HEK293T (cell line): Measurements from ENCODE around the gene COMMD1.
"Not testable (repeated sequence)": the region's sequence is repeated elsewhere in the genome, so short reads cannot be mapped to it uniquely, and the experiment has no call there.

Experiments
- CTCF ChIA-PET: fragments of 350-600 bp; formaldehyde crosslinking; extraction: SDS; loops from one replicate; lab custom pipeline; 2021; ENCODE audit warnings: antibody characterized with exemption, inconsistent platforms; lab: Yijun Ruan, JAX
- POLR2A ChIA-PET: fragments of 350-600 bp; formaldehyde crosslinking; extraction: SDS; loops from one replicate; lab custom pipeline; 2020; ENCODE audit warnings: antibody characterized with exemption, inconsistent platforms; lab: Yijun Ruan, JAX
- DNase-seq: peaks from one replicate; pipeline ENCODE4 v3.0.0; 2012; ENCODE audit warnings: mixed read lengths; ENCODE audit errors: extremely low spot score
- ARNT ChIP-seq: fragments of 450-650 bp; IDR thresholded peaks from 2 replicates; pipeline ENCODE4 v1.6.1; 2017; ENCODE audit warnings: mild to moderate bottlenecking
- BHLHE40 ChIP-seq: fragments of 450-650 bp; IDR thresholded peaks from 2 replicates; pipeline ENCODE4 v1.6.1; 2016; ENCODE audit warnings: mild to moderate bottlenecking, moderate library complexity, borderline replicate concordance
- CTBP1 ChIP-seq: fragments of 450-650 bp; IDR thresholded peaks from 2 replicates; pipeline ENCODE4 v1.6.1; 2016; ENCODE audit warnings: borderline replicate concordance
- ELF4 ChIP-seq: fragments of 450-650 bp; IDR thresholded peaks from 2 replicates; pipeline ENCODE4 v1.6.1; 2017; ENCODE audit warnings: antibody characterized with exemption
- FOXA1 ChIP-seq: fragments of 450-650 bp; IDR thresholded peaks from 2 replicates; pipeline ENCODE4 v1.6.1; 2016; ENCODE audit warnings: mild to moderate bottlenecking
- FOXK2 ChIP-seq: fragments of 450-650 bp; IDR thresholded peaks from 2 replicates; pipeline ENCODE4 v1.6.1; 2016; ENCODE audit warnings: mild to moderate bottlenecking
- FOXM1 ChIP-seq: fragments of 450-650 bp; IDR thresholded peaks from 2 replicates; pipeline ENCODE4 v1.6.1; 2017; ENCODE audit warnings: mild to moderate bottlenecking, borderline replicate concordance
- HDGF ChIP-seq: fragments of 450-650 bp; IDR thresholded peaks from 2 replicates; pipeline ENCODE4 v1.6.1; 2017; ENCODE audit warnings: antibody characterized with exemption, borderline replicate concordance
- L3MBTL2 ChIP-seq: fragments of 450-650 bp; conservative IDR thresholded peaks from 2 replicates; pipeline ENCODE4 v1.6.1; 2016; ENCODE audit warnings: mild to moderate bottlenecking
- LEF1 ChIP-seq: fragments of 450-650 bp; IDR thresholded peaks from 2 replicates; pipeline ENCODE4 v1.6.1; 2017; ENCODE audit warnings: mild to moderate bottlenecking, borderline replicate concordance
- NFRKB ChIP-seq: fragments of 450-650 bp; IDR thresholded peaks from 2 replicates; pipeline ENCODE4 v1.6.1; 2016; ENCODE audit warnings: mild to moderate bottlenecking, moderate library complexity
- PKNOX1 ChIP-seq: fragments of 450-650 bp; IDR thresholded peaks from 2 replicates; pipeline ENCODE4 v1.6.1; 2016
- SP1 ChIP-seq: fragments of 450-650 bp; IDR thresholded peaks from 2 replicates; pipeline ENCODE4 v1.6.1; 2017
- SUZ12 ChIP-seq: fragments of 450-650 bp; IDR thresholded peaks from 2 replicates; pipeline ENCODE4 v1.6.1; 2016; ENCODE audit warnings: mild to moderate bottlenecking
- TARDBP ChIP-seq: fragments of 450-650 bp; IDR thresholded peaks from 2 replicates; pipeline ENCODE4 v1.6.1; 2016
- ZNF384 ChIP-seq: fragments of 450-650 bp; IDR thresholded peaks from 2 replicates; pipeline ENCODE4 v1.6.1; 2016

The COMMD1 gene

GRCh38 chr2:61905372-61906185 is at the start of gene COMMD1:
COMMD1 (plus strand) TSS chr2:61905674; CDS start chr2:61905679, 5 bp downstream.
- POLR2A ChIA-PET = interaction anchor here (0.8 to 1.7 kb wide), 5 partner anchors 8 to 296 kb away, joined by 3 to 6 read pairs (median 4); partner anchors contain the start of gene FAM161A
- peak; percentile 71 for DNase-seq
- CTCF ChIA-PET = interaction anchor here (1.2 kb wide), 1 partner anchor 39 kb away, joined by 3 read pairs; no protein-coding TSS in a partner anchor
- TF ChIP-seq BHLHE40 (no peak), PKNOX1 (no peak), FOXA1 (no peak), L3MBTL2 (peak; percentile 58), LEF1 (no peak), NFRKB (no peak), CTBP1 (no peak)

DNA sequence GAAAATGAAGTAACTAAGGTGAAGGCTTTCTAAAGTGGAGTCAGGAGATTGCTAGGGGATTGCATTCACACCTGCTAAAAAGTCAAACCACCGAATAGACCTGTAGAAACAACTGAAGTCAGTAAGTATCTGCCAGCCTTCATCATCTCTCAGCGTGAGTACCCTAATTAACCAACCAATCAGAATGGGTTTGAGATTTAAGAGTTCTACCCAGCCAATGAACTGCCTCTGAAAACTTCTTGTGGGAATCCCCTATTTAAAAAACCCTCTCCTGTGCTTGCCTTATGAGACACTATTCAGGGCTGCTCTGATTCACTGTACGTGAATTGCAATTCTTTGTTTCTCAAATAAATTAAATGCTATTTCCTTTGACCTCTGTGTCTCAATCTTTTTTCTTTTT is 48.2 kb upstream of the COMMD1 start:
- POLR2A ChIA-PET = no interaction called here
- CTCF ChIA-PET = no interaction called here
- TF ChIP-seq SP1 = no peak
- TF ChIP-seq NFRKB = no peak
- TF ChIP-seq L3MBTL2 = no peak
- no peak for TF ChIP-seq HDGF
- TF ChIP-seq SUZ12 = no peak
- no peak for TF ChIP-seq FOXA1
- TF ChIP-seq ELF4 = no peak
- DNase-seq = no peak

DNA sequence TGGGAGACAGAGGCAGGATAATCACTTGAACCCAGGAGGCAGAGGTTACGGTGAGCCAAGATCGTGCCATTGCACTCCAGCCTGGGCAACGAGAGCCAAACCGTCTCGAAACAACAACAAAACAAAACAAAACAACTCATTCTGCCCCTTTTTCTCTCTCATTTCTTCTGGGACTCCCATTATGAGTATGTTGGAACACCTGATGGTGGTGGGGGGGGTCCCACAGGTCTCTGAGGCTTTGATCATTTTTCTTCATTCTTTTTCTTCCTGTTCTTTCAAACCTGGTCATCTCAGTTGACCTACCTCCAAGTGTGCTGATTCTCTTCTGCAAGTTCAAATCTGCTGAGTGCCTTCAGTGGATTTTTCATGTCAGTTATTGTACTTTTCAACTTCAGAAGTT is 43.4 kb upstream of the COMMD1 start:
- CTCF ChIA-PET = interaction anchor here (1.2 kb wide), 1 partner anchor 10 kb away, joined by 3 read pairs; no protein-coding TSS in a partner anchor
- TF ChIP-seq PKNOX1 = no peak
- no peak for TF ChIP-seq FOXM1
- TF ChIP-seq LEF1 = no peak
- no peak for TF ChIP-seq ELF4
- no peak for TF ChIP-seq SUZ12
- TF ChIP-seq CTBP1 = no peak
- no peak for TF ChIP-seq FOXA1
- TF ChIP-seq SP1 = no peak
- no peak for TF ChIP-seq NFRKB
- POLR2A ChIA-PET = no interaction called here
- no peak for DNase-seq

GRCh38 chr2:61866482-61867089 is 38.9 kb upstream of the COMMD1 start:
- not testable (repeated sequence) for DNase-seq
- ChIA-PET CTCF (interaction anchor here (0.6 to 0.7 kb wide), 2 partner anchors 20 to 39 kb away, joined by 3 read pairs; partner anchors contain the start of gene COMMD1), POLR2A (interaction anchor here (1.8 kb wide), 1 partner anchor 12 kb away, joined by 10 read pairs; the partner anchor contains the start of gene FAM161A)

- POLR2A ChIA-PET = no interaction called here
- TF ChIP-seq NFRKB (no peak), ARNT (no peak), ZNF384 (no peak), CTBP1 (no peak), SP1 (no peak), L3MBTL2 (no peak), FOXM1 (no peak), ELF4 (no peak), LEF1 (no peak), FOXA1 (no peak), SUZ12 (no peak), HDGF (no peak), PKNOX1 (no peak), TARDBP (no peak), BHLHE40 (no peak)
- CTCF ChIA-PET = no interaction called here
- DNase-seq = no peak
These were observed 29.1 kb upstream of the COMMD1 start for GRCh38 chr2:61876400-61876799.

DNA sequence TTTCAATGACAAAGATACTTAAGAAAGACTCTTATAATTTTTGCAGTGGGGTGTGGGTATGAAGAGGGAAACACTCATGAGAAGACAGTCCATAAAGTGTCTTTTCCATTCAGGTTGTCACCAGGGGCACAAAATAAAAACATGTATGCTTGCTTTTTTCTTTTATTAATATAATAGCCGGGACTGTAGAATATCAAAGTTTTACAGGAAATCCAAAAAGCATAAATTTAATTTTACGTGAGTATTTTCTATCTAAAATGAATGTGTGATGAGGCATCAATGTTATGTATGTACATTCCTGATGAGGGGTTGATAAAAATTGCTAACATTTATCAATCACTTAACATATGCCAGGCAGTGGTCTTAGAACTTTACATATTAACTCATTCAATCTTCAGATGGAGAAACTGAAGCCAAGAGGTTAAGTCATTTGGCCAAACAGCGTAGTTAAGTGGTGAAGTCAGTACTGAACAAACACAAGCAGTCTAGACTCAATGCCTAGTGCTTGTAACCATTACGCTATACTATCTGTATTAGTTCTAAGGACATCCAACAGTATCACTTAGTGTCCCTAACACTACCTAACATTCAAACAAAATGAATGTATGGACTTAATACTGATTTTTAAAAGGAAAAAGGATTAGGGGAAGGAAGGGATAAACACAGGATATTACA is 27.8 kb upstream of the COMMD1 start:
- TF ChIP-seq L3MBTL2 (no peak), PKNOX1 (no peak), SP1 (no peak), ARNT (no peak), ZNF384 (no peak), SUZ12 (no peak), NFRKB (no peak), FOXM1 (no peak), CTBP1 (no peak), BHLHE40 (no peak), TARDBP (no peak), FOXA1 (no peak), LEF1 (no peak), FOXK2 (no peak), HDGF (no peak), ELF4 (no peak)
- CTCF ChIA-PET = no interaction called here
- DNase-seq = no peak
- POLR2A ChIA-PET = interaction anchor here (0.7 kb wide), 1 partner anchor 22 kb away, joined by 3 read pairs; no protein-coding TSS in a partner anchor
